ENCODE measurements around the gene RAVER1.

RAVER1 gene

DNA sequence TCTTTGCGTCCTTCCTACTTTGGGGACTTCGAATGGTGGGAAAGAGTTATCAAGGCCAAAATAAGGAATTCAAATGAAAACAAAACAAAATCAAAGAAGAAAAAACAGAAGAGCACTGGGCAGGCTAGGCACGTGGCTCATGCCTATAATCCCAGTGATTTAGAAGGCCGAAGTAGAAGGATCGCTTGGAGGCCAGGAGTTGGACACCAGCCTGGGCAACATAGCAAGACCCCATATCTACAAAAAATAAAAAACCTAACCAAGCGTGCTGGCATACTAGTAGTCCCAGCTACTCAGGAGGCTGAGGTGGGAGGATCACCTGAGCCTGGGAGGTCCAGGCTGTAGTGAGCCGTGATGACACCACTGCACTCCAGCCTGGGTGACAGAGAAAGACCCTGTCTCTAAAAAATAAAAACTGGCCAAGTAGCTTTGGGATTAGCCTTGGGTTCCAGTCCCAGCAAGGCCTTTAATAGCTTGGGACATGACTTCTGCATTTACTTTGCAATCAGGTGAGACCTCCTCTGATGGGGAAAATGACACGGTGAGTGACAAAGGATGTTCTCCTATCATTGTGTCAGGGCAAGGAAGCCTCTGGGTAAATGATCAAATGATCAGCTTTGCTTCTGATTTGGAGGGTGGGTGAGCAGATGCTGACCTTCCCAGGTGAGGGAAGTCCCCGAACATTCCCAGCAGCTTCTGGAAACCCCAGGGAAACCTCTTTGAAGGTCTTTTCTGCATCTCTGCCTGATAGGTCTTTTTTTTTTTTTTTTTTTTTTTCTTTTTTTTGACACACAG is 55.3 kb downstream of the RAVER1 start:
- no peak for ATAC-seq

DNA sequence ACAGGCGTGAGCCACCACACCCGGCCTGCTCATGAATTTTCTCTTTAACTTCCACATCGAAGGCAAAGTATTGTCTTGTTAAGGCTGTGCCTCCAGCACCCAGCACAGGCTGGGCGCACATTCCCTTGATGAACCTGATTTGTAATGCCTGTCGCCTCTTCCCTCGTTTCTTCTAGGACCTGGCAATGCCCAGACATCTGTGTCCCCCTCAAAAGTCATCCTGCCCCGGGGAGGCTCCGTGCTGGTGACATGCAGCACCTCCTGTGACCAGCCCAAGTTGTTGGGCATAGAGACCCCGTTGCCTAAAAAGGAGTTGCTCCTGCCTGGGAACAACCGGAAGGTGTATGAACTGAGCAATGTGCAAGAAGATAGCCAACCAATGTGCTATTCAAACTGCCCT is 58.7 kb downstream of the RAVER1 start:
- no peak for ATAC-seq

More for the DNA sequence above, 55.3 kb downstream of the RAVER1 start:
- TF ChIP-seq OSR1 (CRISPR knock-in tag; IDR thresholded peaks at IDR 0.05) = no peak
- no peak for TF ChIP-seq TOX (CRISPR knock-in tag; IDR thresholded peaks at IDR 0.05; ENCODE audit: borderline replicate concordance)
- no peak for TF ChIP-seq RARB (CRISPR knock-in tag; IDR thresholded peaks at IDR 0.05)
- TF ChIP-seq ZFP30 (CRISPR knock-in tag; IDR thresholded peaks at IDR 0.05) = no peak
- no peak for TF ChIP-seq SNAI2 (CRISPR knock-in tag; IDR thresholded peaks at IDR 0.05)
- no peak for TF ChIP-seq GLIS3 (CRISPR knock-in tag; IDR thresholded peaks at IDR 0.05)
- TF ChIP-seq ARNTL (CRISPR knock-in tag; IDR thresholded peaks at IDR 0.05; ENCODE audit: borderline replicate concordance, low read depth) = no peak
- no peak for TF ChIP-seq ZNF70 (CRISPR knock-in tag; IDR thresholded peaks at IDR 0.05)
- TF ChIP-seq, protein P1, sequence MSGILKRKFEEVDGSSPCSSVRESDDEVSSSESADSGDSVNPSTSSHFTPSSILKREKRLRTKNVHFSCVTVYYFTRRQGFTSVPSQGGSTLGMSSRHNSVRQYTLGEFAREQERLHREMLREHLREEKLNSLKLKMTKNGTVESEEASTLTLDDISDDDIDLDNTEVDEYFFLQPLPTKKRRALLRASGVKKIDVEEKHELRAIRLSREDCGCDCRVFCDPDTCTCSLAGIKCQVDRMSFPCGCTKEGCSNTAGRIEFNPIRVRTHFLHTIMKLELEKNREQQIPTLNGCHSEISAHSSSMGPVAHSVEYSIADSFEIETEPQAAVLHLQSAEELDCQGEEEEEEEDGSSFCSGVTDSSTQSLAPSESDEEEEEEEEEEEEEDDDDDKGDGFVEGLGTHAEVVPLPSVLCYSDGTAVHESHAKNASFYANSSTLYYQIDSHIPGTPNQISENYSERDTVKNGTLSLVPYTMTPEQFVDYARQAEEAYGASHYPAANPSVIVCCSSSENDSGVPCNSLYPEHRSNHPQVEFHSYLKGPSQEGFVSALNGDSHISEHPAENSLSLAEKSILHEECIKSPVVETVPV (CRISPR knock-in tag; IDR thresholded peaks at IDR 0.05) = no peak
- TF ChIP-seq ZC3H10 (CRISPR knock-in tag; IDR thresholded peaks at IDR 0.05) = no peak
- TF ChIP-seq BACH2 (CRISPR knock-in tag; IDR thresholded peaks at IDR 0.05; ENCODE audit: borderline replicate concordance) = no peak
- TF ChIP-seq TCF4 (CRISPR knock-in tag; IDR thresholded peaks at IDR 0.05; ENCODE audit: borderline replicate concordance) = no peak
- no peak for TF ChIP-seq ISL1 (CRISPR knock-in tag; IDR thresholded peaks at IDR 0.05)
- TF ChIP-seq, protein P2, sequence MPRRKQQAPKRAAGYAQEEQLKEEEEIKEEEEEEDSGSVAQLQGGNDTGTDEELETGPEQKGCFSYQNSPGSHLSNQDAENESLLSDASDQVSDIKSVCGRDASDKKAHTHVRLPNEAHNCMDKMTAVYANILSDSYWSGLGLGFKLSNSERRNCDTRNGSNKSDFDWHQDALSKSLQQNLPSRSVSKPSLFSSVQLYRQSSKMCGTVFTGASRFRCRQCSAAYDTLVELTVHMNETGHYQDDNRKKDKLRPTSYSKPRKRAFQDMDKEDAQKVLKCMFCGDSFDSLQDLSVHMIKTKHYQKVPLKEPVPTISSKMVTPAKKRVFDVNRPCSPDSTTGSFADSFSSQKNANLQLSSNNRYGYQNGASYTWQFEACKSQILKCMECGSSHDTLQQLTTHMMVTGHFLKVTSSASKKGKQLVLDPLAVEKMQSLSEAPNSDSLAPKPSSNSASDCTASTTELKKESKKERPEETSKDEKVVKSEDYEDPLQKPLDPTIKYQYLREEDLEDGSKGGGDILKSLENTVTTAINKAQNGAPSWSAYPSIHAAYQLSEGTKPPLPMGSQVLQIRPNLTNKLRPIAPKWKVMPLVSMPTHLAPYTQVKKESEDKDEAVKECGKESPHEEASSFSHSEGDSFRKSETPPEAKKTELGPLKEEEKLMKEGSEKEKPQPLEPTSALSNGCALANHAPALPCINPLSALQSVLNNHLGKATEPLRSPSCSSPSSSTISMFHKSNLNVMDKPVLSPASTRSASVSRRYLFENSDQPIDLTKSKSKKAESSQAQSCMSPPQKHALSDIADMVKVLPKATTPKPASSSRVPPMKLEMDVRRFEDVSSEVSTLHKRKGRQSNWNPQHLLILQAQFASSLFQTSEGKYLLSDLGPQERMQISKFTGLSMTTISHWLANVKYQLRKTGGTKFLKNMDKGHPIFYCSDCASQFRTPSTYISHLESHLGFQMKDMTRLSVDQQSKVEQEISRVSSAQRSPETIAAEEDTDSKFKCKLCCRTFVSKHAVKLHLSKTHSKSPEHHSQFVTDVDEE (CRISPR knock-in tag; IDR thresholded peaks at IDR 0.05) = no peak
- no peak for TF ChIP-seq PPARA (CRISPR knock-in tag; IDR thresholded peaks at IDR 0.05; ENCODE audit: borderline replicate concordance)

More for the DNA sequence above, 58.7 kb downstream of the RAVER1 start:
- TF ChIP-seq ZNF70 (CRISPR knock-in tag; IDR thresholded peaks at IDR 0.05) = no peak
- no peak for TF ChIP-seq ZNF565 (CRISPR knock-in tag; conservative IDR thresholded peaks at IDR 0.05; ENCODE audit: low read depth)
- TF ChIP-seq OSR1 (CRISPR knock-in tag; IDR thresholded peaks at IDR 0.05) = no peak
- no peak for TF ChIP-seq ARNTL (CRISPR knock-in tag; IDR thresholded peaks at IDR 0.05; ENCODE audit: borderline replicate concordance, low read depth)
- no peak for TF ChIP-seq ZFP3 (CRISPR knock-in tag; IDR thresholded peaks at IDR 0.05)
- TF ChIP-seq CSDC2 (CRISPR knock-in tag; IDR thresholded peaks at IDR 0.05) = no peak
- TF ChIP-seq GLIS3 (CRISPR knock-in tag; IDR thresholded peaks at IDR 0.05) = no peak
- TF ChIP-seq, protein P2 (CRISPR knock-in tag; IDR thresholded peaks at IDR 0.05) = no peak
- TF ChIP-seq, protein P3, sequence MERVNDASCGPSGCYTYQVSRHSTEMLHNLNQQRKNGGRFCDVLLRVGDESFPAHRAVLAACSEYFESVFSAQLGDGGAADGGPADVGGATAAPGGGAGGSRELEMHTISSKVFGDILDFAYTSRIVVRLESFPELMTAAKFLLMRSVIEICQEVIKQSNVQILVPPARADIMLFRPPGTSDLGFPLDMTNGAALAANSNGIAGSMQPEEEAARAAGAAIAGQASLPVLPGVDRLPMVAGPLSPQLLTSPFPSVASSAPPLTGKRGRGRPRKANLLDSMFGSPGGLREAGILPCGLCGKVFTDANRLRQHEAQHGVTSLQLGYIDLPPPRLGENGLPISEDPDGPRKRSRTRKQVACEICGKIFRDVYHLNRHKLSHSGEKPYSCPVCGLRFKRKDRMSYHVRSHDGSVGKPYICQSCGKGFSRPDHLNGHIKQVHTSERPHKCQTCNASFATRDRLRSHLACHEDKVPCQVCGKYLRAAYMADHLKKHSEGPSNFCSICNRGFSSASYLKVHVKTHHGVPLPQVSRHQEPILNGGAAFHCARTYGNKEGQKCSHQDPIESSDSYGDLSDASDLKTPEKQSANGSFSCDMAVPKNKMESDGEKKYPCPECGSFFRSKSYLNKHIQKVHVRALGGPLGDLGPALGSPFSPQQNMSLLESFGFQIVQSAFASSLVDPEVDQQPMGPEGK (CRISPR knock-in tag; IDR thresholded peaks at IDR 0.05; ENCODE audit: borderline replicate concordance) = no peak
- TF ChIP-seq ESRRG (CRISPR knock-in tag; IDR thresholded peaks at IDR 0.05) = no peak
- TF ChIP-seq, protein P1 (CRISPR knock-in tag; IDR thresholded peaks at IDR 0.05) = no peak
